Measurements from ENCODE around the gene PRKN.

Gene PRKN

DNA sequence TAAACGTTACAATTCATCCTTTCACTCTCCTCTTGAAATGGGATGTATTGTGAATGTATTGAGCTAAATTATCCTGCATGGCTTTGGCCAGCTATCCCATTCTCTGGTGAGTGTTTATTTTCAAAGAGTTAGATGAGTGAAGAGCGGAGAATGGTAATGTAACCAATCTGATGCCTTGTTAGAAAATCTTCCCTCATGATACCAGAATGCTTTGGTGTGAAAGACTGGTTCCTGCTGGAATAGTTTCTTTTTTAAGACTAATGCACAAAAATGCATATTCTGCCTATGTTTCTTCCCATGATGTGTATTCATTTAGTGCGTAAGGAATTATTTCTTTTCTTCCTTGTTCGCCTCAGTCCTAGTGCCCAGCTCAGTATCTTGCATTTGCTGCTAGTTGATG is 506.7 kb downstream of the PRKN start:
- H3K27ac ChIP-seq: no peak overlapping the region
- no peak for DNase-seq (ENCODE audit: low read depth, low spot score)

DNA sequence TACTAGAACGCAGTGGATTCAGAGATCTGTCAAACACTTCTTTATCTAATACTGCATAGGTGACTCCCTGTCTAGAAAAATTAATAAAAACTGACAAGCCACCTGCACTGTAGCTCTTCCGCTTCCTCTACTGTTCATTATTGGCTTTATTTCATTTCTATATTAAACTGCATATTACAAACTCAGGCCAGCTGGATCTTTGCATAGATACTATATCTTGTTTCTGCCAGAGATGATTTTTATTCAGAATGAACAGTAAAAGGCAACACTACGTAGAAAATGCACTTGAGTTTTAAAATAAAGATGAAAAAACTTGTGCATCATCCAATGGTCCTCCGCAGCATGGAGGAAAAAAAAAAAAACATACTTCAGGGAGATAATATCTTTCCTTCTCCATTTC is 508.3 kb downstream of the PRKN start:
- DNase-seq (ENCODE audit: low read depth, low spot score): no peak

DNA sequence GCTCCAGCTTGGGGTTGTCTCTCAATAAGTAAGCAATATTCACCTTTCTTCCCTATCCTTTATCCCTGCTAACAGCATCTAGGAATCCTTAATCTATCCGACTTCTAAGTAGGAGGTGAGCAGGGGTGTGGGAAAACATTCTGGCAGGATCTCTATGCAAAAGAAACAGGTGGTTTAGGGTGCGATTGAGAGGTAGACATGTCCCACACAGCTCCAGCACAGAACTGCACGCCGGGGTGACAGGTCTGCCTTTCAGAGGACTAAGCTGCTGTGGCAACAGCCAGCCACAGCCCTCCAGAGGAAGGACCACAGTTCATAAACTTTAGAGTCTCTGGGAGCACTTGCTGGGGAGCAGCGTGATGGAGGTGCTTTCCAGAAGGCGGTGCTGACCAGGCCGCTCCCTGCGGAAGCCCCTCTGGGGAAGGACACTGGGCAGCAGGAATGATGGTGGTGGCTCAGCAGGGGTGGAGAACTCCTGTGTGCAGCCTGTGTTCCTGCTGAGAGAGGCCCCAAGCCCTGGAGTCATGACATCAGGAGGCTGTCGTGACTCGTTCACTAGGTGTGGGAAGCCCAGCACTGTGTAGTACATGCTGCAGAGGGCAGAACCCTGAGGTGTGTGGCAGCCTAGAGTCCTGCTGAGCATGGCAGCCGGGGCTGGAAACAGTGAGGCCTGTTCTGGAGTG is 509.6 kb downstream of the PRKN start:
- DNase-seq (ENCODE audit: low read depth, low spot score): no peak
- H3K27ac ChIP-seq: no peak overlapping the region

More for the DNA sequence above, 508.3 kb downstream of the PRKN start:
- H3K27ac ChIP-seq: no peak overlapping the region

- DNase-seq (ENCODE audit: low read depth, low spot score): no peak
- no peak overlapping the region for H3K27ac ChIP-seq
Observed at GRCh38 chr6:162217058-162217457, 510.5 kb downstream of the PRKN start.

DNA sequence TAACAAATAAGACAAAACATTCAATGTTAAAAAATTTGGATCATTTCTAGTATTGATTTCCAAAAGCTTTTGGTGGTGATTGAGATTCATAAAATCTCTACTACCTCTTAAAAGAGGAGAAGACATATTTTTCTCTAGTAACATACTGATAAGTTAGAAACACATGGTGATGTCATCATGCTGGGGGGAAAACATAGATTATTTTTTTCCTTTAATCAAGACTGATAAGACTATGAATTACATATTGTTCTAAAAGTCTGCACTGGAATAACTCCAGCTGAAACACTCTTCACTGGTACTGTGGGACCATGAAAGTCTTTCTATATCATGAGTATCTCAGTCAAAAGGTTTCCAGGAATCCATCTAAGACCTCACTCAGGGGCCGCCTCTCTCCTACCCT is 515.8 kb downstream of the PRKN start:
- no peak overlapping the region for H3K27ac ChIP-seq
- no peak for DNase-seq (ENCODE audit: low read depth, low spot score)

- H3K27ac ChIP-seq: no peak overlapping the region
- no peak for DNase-seq (ENCODE audit: low read depth, low spot score)
Observed at GRCh38 chr6:162211022-162211421, 516.5 kb downstream of the PRKN start.

DNA sequence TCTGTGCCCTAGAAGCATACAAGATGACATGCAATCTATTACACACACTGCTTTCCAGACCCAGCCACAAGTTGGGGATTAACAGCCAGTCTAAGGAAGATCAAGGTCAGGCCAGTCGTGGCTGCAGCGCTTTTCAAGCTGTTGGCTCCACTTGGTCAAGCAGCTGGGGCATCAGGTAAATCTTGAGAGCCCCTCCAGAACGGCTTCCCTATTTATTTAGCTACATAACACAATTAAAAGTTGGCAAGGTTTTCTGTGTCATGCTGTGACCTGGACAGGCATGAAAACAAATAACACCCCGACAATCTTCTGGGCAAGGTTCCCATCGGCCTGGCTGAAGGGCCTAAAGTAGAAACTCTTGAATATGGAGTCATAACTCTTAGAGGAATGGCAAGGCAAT is 524.3 kb downstream of the PRKN start:
- no peak for DNase-seq (ENCODE audit: low read depth, low spot score)
- no peak overlapping the region for H3K27ac ChIP-seq

DNA sequence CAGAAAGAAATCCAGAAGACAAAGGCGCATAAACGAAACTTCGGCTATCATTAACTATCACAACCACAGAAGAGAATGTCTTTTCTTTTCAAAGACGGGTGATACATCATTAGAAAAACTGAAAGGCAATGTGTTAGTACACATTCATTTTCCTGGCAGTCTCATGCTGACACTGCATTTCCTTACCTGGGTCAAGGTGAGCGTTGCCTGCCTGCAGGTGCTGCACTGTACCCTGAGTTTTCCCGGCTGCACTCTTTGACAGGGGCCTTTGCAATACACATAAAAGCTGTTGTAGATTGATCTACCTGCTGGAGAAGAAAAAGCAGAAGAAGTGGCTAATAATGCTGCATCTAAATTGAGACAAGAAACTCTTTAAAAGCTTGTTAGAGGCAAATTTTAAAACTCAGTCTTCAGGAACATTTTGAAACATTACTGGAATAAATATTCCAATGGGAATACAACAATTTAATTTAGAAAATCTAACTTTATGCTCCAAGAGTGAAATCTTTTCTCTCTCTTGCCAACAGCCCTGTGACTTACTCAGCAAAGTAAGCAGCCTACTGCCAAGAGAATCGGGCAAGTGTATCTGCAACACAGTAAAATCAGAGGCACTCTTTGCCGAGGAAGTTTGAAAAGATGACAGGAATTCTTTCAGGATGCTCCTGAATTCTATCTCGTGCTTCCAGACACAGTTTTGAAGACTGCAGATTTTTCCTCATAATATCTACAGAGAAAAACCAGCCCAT is 526.4 kb downstream of the PRKN start:
- H3K27ac ChIP-seq: no peak overlapping the region
- no peak for DNase-seq (ENCODE audit: low read depth, low spot score)

DNA sequence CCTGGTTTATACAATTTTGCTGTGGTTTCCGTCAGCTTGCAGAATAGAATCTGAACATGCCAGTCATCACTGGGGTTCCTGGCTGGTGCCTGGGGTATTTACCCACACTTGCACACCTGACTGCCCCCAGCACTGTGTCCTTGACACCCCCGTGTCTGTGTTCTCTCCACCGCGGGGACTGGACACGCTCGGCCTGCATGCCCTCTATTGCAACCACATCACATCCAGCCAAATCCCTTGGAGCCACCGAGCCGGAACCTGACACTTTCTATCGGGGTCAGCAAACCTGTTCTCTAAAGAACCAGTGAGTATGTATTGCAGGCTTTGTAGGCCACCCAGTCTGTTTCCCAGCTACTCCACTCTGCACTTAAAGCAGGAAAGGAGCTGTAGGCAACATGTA is 527.5 kb downstream of the PRKN start:
- no peak overlapping the region for H3K27ac ChIP-seq
- DNase-seq (ENCODE audit: low read depth, low spot score): no peak

DNA sequence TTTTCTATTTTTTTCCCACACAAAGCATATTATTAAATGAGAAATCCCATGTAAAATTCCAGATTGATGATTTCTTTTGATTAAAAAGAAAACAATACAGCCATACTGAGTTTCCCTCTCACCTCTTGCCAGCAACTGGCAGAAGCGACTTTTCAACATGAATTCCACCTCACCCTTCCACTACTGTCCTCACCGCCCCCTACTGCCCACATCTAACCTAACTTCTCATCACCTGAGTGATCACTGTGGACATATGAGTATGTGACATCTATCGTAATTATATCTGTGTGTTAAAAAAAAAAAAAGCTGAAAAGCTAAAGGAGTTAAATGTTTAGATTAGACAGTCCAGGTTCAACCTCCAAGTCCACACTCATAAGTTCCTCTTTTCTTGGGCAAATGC is 528.6 kb downstream of the PRKN start:
- no peak overlapping the region for H3K27ac ChIP-seq
- no peak for DNase-seq (ENCODE audit: low read depth, low spot score)

DNA sequence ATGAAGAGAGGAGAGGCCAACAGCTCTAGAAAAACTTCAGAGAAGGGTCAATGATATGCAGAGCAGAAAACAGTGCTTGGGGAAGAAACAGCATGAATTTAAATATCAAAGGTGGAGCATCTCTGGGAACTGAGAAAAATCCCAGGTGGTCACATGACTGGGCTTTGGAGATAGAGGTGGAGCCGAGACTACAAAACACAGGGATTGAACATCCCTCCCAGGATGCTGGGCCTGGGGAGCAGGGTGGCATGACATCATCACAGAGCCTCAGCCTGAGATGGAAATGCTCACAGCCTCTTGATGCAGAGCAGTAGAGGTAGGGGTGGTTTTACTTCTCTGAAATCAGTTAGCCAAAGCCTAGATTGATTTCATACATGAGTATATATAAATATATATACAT is 529.5 kb downstream of the PRKN start:
- no peak overlapping the region for H3K27ac ChIP-seq
- DNase-seq (ENCODE audit: low read depth, low spot score): no peak

DNA sequence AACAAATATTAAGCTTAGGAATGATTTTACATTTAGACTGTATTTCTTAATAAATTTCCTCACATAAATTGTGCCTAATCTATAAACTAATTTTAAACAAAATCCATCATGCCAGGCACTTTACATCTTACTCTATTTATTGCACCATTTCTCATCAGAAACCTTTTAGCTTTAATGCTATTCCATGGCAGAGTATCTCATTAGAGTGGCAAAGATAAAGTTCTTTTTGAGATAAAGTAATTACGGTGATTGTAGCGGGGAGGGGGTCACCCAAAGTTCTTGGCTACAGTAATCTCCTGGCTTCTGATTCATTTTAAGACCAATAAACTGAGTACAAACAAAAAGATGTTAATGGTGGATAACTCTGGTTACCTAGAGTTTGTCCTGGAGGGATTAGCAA is 532.1 kb downstream of the PRKN start:
- DNase-seq (ENCODE audit: low read depth, low spot score): no peak
- no peak overlapping the region for H3K27ac ChIP-seq

GRCh38 chr6:162190981-162191380 is 536.6 kb downstream of the PRKN start:
- H3K27ac ChIP-seq: no peak overlapping the region
- DNase-seq (ENCODE audit: low read depth, low spot score): no peak

- no peak overlapping the region for H3K27ac ChIP-seq
- no peak for DNase-seq (ENCODE audit: low read depth, low spot score)
Observed at GRCh38 chr6:162187168-162187935, 540.2 kb downstream of the PRKN start.

- H3K27ac ChIP-seq: no peak overlapping the region
- DNase-seq (ENCODE audit: low read depth, low spot score): no peak
Observed at GRCh38 chr6:162184465-162184864, 543.1 kb downstream of the PRKN start.

- DNase-seq (ENCODE audit: low read depth, low spot score): no peak
- H3K27ac ChIP-seq: no peak overlapping the region
Observed at GRCh38 chr6:162181741-162182401, 545.7 kb downstream of the PRKN start.

GRCh38 chr6:162181111-162181510 is 546.5 kb downstream of the PRKN start:
- no peak for DNase-seq (ENCODE audit: low read depth, low spot score)
- no peak overlapping the region for H3K27ac ChIP-seq

- DNase-seq (ENCODE audit: low read depth, low spot score): no peak
- no peak overlapping the region for H3K27ac ChIP-seq
Observed at GRCh38 chr6:162179196-162179951, 548.2 kb downstream of the PRKN start.

- DNase-seq (ENCODE audit: low read depth, low spot score): no peak
- no peak overlapping the region for H3K27ac ChIP-seq
Observed at GRCh38 chr6:162178666-162179065, 548.9 kb downstream of the PRKN start.

DNA sequence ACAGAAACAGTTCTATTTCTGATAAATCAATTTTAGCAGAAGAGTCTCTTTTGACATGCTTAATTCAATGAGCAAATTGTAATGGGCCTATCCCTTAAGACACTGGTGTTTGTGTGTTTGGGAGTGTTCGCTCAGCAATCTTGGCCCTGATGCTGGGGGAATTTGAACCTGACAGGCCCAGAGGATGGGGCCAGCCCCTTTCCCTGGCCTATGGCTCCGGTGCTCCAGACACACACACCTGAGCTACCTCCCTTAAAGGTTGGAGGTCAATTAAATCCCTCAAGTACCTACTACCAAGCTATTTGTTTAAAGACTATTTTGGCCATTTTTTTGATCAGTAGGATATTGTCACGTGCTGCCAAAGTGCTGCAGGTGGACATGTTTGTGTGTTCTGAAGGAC is 549.3 kb downstream of the PRKN start:
- no peak overlapping the region for H3K27ac ChIP-seq
- no peak for DNase-seq (ENCODE audit: low read depth, low spot score)
